ENCODE measurements around the gene SERPINA4.
"Not testable (repeated sequence)": the region's sequence is repeated elsewhere in the genome, so short reads cannot be mapped to it uniquely, and the experiment has no call there.

SERPINA4 gene

DNA sequence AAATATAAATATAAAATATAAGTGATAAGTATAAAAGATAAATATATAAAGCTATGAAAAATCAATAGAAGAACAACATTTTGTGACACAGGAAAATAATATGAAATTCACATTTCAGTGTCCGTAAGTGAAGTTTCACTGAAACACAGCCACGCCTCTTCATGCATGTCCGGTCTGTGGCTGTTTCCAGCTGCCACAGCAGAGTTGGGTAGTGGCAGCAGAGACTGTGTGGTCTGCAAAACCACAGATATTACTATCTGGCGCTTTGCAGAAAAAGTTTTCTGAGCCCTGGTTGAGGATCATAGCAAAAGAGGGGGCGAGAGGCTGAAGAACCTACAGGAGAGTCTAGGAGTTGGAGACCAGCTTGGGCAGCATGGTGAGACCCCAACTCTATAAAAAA is 780 bp downstream of the SERPINA4 start:
- in situ Hi-C loops (cut with MboI; ENCODE audit: low pct_unique_long_range_greater_than_20kb, low sequenced_read_pairs): no loop called here
- DNase-seq: no peak

GRCh38 chr14:94562941-94563883 is 2.0 kb downstream of the SERPINA4 start:
- no peak for DNase-seq
- in situ Hi-C loops (cut with MboI; ENCODE audit: low pct_unique_long_range_greater_than_20kb, low sequenced_read_pairs): no loop called here

GRCh38 chr14:94564381-94564780 is 3.1 kb downstream of the SERPINA4 start:
- no peak for DNase-seq
- in situ Hi-C loops (cut with MboI; ENCODE audit: low pct_unique_long_range_greater_than_20kb, low sequenced_read_pairs): no loop called here

GRCh38 chr14:94568186-94568585 is 6.9 kb downstream of the SERPINA4 start:
- no peak for DNase-seq
- in situ Hi-C loops (cut with MboI; ENCODE audit: low pct_unique_long_range_greater_than_20kb, low sequenced_read_pairs): no loop called here

GRCh38 chr14:94569381-94570001 is 8.2 kb downstream of the SERPINA4 start:
- DNase-seq: no peak
- in situ Hi-C loops (cut with MboI; ENCODE audit: low pct_unique_long_range_greater_than_20kb, low sequenced_read_pairs): no loop called here

DNA sequence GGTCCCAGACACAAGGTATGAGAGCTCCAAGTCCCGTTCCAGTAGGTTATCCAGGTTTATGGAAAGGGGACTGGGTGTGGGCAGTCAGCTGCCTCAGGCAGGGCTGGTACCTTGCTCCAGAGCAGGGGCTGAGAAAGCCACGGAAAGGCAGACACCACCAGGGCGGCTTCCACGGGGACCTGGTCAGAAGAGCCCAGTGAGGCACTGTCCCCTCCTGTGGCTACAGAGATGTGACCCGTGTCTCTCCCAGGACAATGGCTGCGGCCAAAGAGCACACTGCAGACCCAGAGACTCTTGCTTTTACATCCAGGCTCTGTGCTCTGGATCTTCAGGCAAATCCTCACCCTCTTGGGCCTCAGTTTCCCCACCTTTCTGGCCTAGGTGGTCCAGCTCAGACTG is 8.8 kb downstream of the SERPINA4 start:
- in situ Hi-C loops (cut with MboI; ENCODE audit: low pct_unique_long_range_greater_than_20kb, low sequenced_read_pairs): no loop called here

GRCh38 chr14:94570440-94570839 is 9.2 kb downstream of the SERPINA4 start:
- in situ Hi-C loops (cut with MboI; ENCODE audit: low pct_unique_long_range_greater_than_20kb, low sequenced_read_pairs): no loop called here
- DNase-seq: no peak

More for the DNA sequence above, 8.8 kb downstream of the SERPINA4 start:
- DNase-seq: no peak

- in situ Hi-C loops (cut with MboI; ENCODE audit: low pct_unique_long_range_greater_than_20kb, low sequenced_read_pairs): no loop called here
- no peak for DNase-seq
Observed at GRCh38 chr14:94571395-94571794, 10.2 kb downstream of the SERPINA4 start.

DNA sequence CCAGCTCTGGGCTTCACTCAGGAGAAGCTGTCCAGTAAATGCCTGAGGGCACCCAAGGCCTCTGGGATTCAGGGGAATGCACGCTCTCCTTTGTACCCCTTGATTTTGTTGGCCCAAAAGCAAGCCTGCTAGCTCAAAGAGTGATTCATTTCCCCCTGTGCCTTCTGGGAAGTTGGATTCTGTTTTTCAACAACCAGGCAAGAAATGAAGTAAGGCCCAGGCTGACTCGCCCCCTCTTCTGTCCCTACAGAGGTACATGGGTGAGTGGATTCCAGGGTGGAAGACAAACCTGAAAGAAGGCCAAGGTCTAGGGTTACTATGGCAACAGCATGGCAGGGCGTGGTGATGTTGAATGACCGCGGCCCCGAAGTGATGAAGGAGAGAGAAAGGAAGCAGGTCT is 10.7 kb downstream of the SERPINA4 start:
- in situ Hi-C loops (cut with MboI; ENCODE audit: low pct_unique_long_range_greater_than_20kb, low sequenced_read_pairs): no loop called here
- no peak for DNase-seq

DNA sequence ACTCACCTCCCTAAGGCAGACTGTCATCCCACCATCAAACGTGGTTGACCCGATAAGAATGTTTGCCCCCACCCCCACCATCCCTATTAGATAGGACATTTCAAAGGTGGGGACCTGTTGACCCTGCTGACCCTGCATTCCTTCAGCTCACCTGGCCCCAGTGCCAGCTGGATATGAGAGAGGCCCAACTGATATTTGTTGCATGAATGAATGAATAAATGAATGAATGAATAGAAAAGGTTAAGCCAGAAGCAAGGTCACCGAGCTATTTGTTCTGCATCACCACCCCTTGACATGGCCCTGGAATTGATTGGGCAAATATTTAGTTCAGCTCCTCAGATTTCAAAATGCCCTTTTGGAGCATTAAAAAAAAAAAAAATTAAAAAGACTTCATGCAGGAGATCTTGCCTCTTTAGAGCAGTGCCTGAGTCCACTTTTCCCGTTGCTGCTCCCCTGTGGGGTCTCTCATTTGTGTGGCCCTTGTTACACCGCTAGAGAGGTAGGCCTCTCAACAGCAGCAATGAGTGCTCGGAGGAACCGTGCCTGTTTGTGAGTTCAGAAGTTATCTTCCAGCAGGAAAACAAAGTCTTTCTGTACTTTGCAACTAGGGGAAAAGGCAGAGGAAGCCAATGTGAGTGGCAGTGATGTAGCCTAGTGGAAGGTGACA is 11.5 kb downstream of the SERPINA4 start:
- in situ Hi-C loops (cut with MboI; ENCODE audit: low pct_unique_long_range_greater_than_20kb, low sequenced_read_pairs): no loop called here
- no peak for DNase-seq

- no peak for DNase-seq
- in situ Hi-C loops (cut with MboI; ENCODE audit: low pct_unique_long_range_greater_than_20kb, low sequenced_read_pairs): no loop called here
Observed at GRCh38 chr14:94573475-94574277, 12.4 kb downstream of the SERPINA4 start.

DNA sequence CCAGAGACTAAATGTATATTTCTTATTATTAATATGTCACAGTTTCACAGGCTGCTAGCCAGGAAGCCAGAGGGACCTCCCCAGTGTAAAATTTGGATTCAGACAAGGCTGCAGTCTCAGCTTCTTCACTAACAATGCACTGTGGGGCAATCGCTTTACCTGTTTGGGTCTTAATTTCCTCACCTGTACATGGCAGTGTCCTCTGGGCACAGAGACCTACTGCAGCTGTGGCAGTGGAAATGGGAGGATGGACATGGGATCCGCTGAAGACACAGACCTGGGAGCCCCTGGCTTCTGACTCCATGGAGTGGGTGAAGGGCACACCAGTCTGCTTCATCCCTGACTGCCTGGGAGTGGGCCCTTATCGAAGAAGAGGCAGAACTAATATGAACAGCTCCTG is 13.1 kb downstream of the SERPINA4 start:
- in situ Hi-C loops (cut with MboI; ENCODE audit: low pct_unique_long_range_greater_than_20kb, low sequenced_read_pairs): no loop called here

GRCh38 chr14:94575730-94576585 is 14.7 kb downstream of the SERPINA4 start:
- DNase-seq: no peak
- in situ Hi-C loops (cut with MboI; ENCODE audit: low pct_unique_long_range_greater_than_20kb, low sequenced_read_pairs): no loop called here

More for the DNA sequence above, 13.1 kb downstream of the SERPINA4 start:
- DNase-seq: no peak

DNA sequence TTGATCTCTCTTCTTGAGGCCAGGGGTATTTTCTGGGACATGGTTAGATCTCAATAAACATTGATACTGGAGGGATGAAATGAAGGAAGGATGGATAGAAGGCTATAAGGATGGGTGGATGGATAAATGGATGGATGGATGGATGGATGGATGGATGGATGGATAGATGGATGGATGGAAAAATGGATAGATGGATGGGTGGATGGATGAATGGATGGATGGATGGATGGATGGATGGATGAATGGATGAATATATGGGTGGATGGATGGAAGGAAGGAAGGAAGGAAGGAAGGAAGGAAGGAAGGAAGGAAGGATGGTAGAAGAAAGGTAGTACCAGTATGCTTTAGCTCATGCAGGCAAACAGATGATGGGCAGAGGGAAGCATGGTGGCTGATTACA is 16.2 kb downstream of the SERPINA4 start:
- in situ Hi-C loops (cut with MboI; ENCODE audit: low pct_unique_long_range_greater_than_20kb, low sequenced_read_pairs); DNase-seq: not testable (repeated sequence)

DNA sequence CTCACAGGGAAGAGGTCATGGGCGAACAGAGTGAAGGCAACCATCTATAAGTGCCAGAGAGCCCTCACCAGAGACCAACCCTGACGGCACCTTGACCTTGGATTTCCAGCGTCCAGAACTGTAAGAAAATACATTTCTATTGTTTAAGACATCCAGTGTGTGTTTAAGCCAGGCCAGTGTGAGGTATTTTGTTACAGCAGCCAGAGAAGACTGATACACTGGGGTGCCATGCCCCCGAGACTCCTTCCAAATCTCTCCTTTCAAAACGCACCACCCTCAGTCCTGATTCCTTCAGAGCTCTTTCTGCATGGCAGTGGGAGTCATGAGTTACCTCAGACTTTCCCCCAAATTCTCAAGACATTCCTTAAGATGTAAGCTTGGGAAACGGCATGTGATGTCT is 17.5 kb downstream of the SERPINA4 start:
- in situ Hi-C loops (cut with MboI; ENCODE audit: low pct_unique_long_range_greater_than_20kb, low sequenced_read_pairs): no loop called here
- no peak for DNase-seq

DNA sequence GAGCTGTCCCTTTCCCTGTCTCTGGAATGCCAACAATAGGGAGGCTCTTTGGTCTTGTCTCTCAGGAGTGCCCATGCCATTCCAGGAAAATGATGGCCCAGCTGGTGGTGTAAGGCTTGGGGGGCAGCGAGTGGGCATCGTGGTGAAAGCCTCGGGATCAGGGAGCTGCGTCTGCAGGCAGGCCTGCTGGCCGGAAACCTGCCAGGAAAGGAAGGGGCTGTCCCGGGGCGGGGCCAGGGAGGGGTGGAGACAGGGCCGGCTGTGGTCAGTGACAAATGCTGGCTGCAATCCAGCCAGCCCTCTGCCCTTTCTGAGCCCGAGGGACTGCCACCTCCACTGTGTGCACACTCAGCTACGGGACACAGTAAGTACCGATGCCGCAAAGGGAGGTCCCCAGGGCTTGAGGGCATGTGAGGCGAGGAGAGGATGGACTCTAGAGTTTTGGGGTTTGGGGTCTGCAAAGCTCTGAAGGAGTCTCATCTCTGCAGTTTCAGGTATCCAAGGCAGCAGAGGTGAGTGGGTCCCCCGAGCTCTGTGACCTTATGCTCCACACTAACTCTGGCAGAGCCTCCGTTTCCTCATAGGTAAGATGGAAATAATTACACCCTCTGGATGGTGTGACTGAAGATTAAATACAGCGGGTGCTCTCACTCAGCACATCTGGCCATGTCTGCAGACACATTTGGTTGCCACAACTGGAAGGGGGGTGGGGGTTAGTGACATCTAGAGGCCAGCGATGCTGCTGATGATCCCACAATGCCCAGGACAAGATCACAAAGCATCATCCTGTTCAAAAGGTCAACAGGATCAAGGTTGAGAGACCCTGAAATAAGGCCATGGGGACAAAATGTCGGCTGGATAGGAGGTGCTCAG is 20.1 kb downstream of the SERPINA4 start, which contains the start of gene SERPINA5:
TSS of gene SERPINA5 (plus strand) at position 300 of the 873 bp plus-strand sequence. CDS start 5,937 bp downstream, outside the sequence.
- DNase-seq: no peak
- in situ Hi-C loops (cut with MboI; ENCODE audit: low pct_unique_long_range_greater_than_20kb, low sequenced_read_pairs): no loop called here

DNA sequence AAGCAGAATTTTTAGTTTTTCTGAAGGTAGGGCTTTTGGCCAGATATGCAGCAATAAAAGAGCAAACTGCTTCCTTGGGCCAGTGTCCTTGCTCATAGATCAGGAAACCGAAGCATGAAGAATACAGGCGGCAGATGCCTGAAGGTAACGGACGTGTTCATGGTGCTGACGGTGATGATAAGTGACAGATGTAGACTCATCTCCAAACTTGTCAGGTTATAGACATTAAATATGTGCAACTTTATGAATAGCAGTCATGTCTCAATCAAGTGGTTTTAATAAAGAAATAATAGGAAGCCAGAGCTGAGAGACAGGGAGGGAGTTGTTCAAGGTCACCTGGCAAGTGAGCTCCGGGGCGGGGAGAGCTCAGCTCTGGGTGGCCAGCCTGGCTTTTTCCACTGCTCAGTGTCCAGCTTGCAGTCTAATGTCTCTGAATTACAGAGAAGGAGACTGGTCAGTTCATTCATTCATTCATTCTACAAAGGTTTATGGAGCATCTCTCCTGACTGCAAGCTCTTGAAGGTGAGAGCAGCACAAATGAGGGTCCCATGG is 21.0 kb downstream of the SERPINA4 start:
- no peak for DNase-seq
- in situ Hi-C loops (cut with MboI; ENCODE audit: low pct_unique_long_range_greater_than_20kb, low sequenced_read_pairs): no loop called here
